ENCODE data around the gene PGM2.

DNA sequence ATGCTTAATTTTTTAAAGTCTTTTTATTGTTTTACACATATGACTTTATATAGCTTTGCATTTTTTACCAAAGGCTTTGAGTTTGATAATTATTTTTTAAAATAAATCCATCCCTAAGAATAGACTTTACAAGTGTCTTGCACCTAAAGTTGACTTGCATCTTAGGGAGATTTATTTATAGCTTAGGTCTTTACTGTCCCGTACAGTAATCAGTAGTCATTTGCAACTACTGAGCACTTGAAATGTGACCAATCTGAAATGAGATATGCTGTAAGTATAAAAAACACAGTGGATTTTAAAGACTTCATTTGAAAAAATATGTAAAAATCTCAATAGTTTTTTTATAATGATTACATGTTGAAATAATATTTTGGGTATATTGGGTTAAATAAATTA lies 83.6 kb downstream of the PGM2 start:
- no peak for TF ChIP-seq POLR2A (IDR thresholded peaks at IDR 0.05)
- TF ChIP-seq, protein P1, sequence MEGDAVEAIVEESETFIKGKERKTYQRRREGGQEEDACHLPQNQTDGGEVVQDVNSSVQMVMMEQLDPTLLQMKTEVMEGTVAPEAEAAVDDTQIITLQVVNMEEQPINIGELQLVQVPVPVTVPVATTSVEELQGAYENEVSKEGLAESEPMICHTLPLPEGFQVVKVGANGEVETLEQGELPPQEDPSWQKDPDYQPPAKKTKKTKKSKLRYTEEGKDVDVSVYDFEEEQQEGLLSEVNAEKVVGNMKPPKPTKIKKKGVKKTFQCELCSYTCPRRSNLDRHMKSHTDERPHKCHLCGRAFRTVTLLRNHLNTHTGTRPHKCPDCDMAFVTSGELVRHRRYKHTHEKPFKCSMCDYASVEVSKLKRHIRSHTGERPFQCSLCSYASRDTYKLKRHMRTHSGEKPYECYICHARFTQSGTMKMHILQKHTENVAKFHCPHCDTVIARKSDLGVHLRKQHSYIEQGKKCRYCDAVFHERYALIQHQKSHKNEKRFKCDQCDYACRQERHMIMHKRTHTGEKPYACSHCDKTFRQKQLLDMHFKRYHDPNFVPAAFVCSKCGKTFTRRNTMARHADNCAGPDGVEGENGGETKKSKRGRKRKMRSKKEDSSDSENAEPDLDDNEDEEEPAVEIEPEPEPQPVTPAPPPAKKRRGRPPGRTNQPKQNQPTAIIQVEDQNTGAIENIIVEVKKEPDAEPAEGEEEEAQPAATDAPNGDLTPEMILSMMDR (IDR thresholded peaks at IDR 0.05), result no peak
